Activated B cell treated with CpG ODN at 0.5 μM for 24 hours (primary cell): ENCODE measurements around the gene MDFIC2. TPM values are rescaled to one million over a fixed set of nuclear protein-coding genes. Genes with fewer than 3 reads are reported as not detected.

Source experiments
- ATAC-seq: fragments of 200-7000 bp; cut with Tn5 transposase; one replicate; pipeline ENCODE4 v1.10.0; 2021; ENCODE audit warnings: low read depth, mild to moderate bottlenecking, moderate library complexity
- CTCF ChIA-PET: fragments of 350-600 bp; sonication (Branson Sonifier 250); formaldehyde crosslinking; loops from one replicate; lab custom pipeline; 2021; ENCODE audit warnings: antibody characterized with exemption; lab: Charles Lee
- POLR2A ChIA-PET: fragments of 350-600 bp; sonication (Branson Sonifier 250); formaldehyde crosslinking; loops from one replicate; lab custom pipeline; 2021; ENCODE audit warnings: antibody characterized with exemption; lab: Charles Lee
- DNase-seq: peaks from one replicate; pipeline ENCODE4 v3.0.0; 2022
- H3K27ac Mint-ChIP-seq: one replicate; pipeline ENCODE4 v1.8.0; 2020; ENCODE audit warnings: mixed read lengths
- H3K27me3 Mint-ChIP-seq: one replicate; pipeline ENCODE4 v1.8.0; 2021; ENCODE audit warnings: mixed read lengths
- H3K36me3 Mint-ChIP-seq: one replicate; pipeline ENCODE4 v1.8.0; 2021; ENCODE audit warnings: low read depth, mixed read lengths
- H3K4me1 Mint-ChIP-seq: one replicate; pipeline ENCODE4 v1.8.0; 2021; ENCODE audit warnings: mixed read lengths
- H3K4me3 Mint-ChIP-seq: one replicate; pipeline ENCODE4 v1.8.0; 2020; ENCODE audit warnings: mild to moderate bottlenecking, mixed read lengths
- H3K9me3 Mint-ChIP-seq: one replicate; pipeline ENCODE4 v1.8.0; 2020; ENCODE audit warnings: mixed read lengths
- CTCF ChIP-seq: fragments of 200-600 bp; IDR thresholded peaks from one replicate; pipeline ENCODE4 v1.8.0; 2022; ENCODE audit warnings: antibody characterized with exemption, mild to moderate bottlenecking
- intact Hi-C: fragments of 100-400 bp; cut with micrococcal nuclease; formaldehyde crosslinking; loops from one replicate; pipeline ENCODE4 v1.15.1; 2024
- total RNA-seq: library from RNA; stranded (reverse); gene quantifications from 2 replicates; pipeline ENCODE4 v1.2.3, GENCODE V29; 2022

MDFIC2 gene
- total RNA-seq: not detected in 2 replicates

GRCh38 chr3:70312336-70312735 lies at the start of gene MDFIC2:
Gene MDFIC2 (minus strand): TSS chr3:70312638. CDS start chr3:70311973, 665 bp downstream.
- Mint-ChIP-seq H3K9me3 (no peaks in the 10 kb centered on the region), H3K4me1 (no peaks in the 10 kb centered on the region), H3K27ac (no peak within 1 kb of the TSS), H3K4me3 (no peak within 1 kb of the TSS), H3K27me3 (peaks cover 2% of the 10 kb centered on the region), H3K36me3 (no peaks in the 10 kb centered on the region)
- ChIA-PET CTCF (no interaction called here), POLR2A (no interaction called here)
- no peak for TF ChIP-seq CTCF
- DNase-seq (no peak), ATAC-seq (no peak)
- intact Hi-C loops: no loop called here

- Mint-ChIP-seq H3K4me3 (no peak overlapping the region), H3K9me3 (peaks cover 7% of the 10 kb centered on the region), H3K4me1 (no peaks in the 10 kb centered on the region), H3K36me3 (no peaks in the 10 kb centered on the region), H3K27me3 (no peaks in the 10 kb centered on the region), H3K27ac (no peak overlapping the region)
- CTCF ChIA-PET: interaction anchor here (3.2 kb wide), 1 partner anchor 240 kb away, joined by 19 read pairs; no protein-coding TSS in a partner anchor
- TF ChIP-seq CTCF: no peak
- ATAC-seq: no peak
- POLR2A ChIA-PET: no interaction called here
- no peak for DNase-seq
- intact Hi-C loops: no loop called here
These were observed 48.7 kb upstream of the MDFIC2 start for GRCh38 chr3:70360979-70361760.

GRCh38 chr3:70359711-70360110 lies 47.3 kb upstream of the MDFIC2 start:
- no peak overlapping the region for H3K27ac Mint-ChIP-seq
- H3K27me3 Mint-ChIP-seq: no peaks in the 10 kb centered on the region
- no peaks in the 10 kb centered on the region for H3K4me1 Mint-ChIP-seq
- ChIA-PET POLR2A (no interaction called here), CTCF (interaction anchor here (3.2 kb wide), 1 partner anchor 239 kb away, joined by 19 read pairs; no protein-coding TSS in a partner anchor)
- no peak for ATAC-seq
- H3K4me3 Mint-ChIP-seq: no peak overlapping the region
- TF ChIP-seq CTCF: no peak
- H3K9me3 Mint-ChIP-seq: peaks cover 6% of the 10 kb centered on the region
- H3K36me3 Mint-ChIP-seq: no peaks in the 10 kb centered on the region
- intact Hi-C loops: loop anchor here (1.0 to 10.0 kb wide), 4 partner anchors 65 to 295 kb away; no protein-coding TSS in a partner anchor
- no peak for DNase-seq

- no peak for ATAC-seq
These were observed 46.6 kb upstream of the MDFIC2 start for GRCh38 chr3:70358978-70359580.

More at GRCh38 chr3:70358978-70359580, 46.6 kb upstream of the MDFIC2 start:
- intact Hi-C loops: loop anchor here (1.0 to 10.0 kb wide), 4 partner anchors 64 to 295 kb away; no protein-coding TSS in a partner anchor
- no peaks in the 10 kb centered on the region for H3K9me3 Mint-ChIP-seq
- H3K4me1 Mint-ChIP-seq: no peaks in the 10 kb centered on the region
- DNase-seq: no peak
- ChIA-PET CTCF (interaction anchor here (1.7 to 3.2 kb wide), 2 partner anchors 238 to 269 kb away, joined by 4 to 19 read pairs; no protein-coding TSS in a partner anchor), POLR2A (no interaction called here)
- no peaks in the 10 kb centered on the region for H3K36me3 Mint-ChIP-seq
- no peak overlapping the region for H3K4me3 Mint-ChIP-seq
- no peak for TF ChIP-seq CTCF
- no peak overlapping the region for H3K27ac Mint-ChIP-seq
- H3K27me3 Mint-ChIP-seq: no peaks in the 10 kb centered on the region
